Neuronal stem cell (in vitro differentiated cells): ENCODE data around the gene CAMTA1.

Experiments
- DNase-seq: peaks from one replicate; pipeline ENCODE4 v3.0.0-alpha.2; 2013; ENCODE audit warnings: low spot score
- H2AFZ ChIP-seq: one replicate; pipeline ENCODE4 v1.6.1; 2013; ENCODE audit warnings: mild to moderate bottlenecking, low read length, inconsistent platforms
- H2AK5ac ChIP-seq: 2 replicates; pipeline ENCODE4 v1.6.1; 2013; ENCODE audit warnings: low read depth, mild to moderate bottlenecking, inconsistent platforms, low read length, moderate library complexity, mixed read lengths
- H2BK120ac ChIP-seq: 2 replicates; pipeline ENCODE4 v1.6.1; 2013; ENCODE audit warnings: low read depth, mild to moderate bottlenecking, inconsistent platforms, low read length, moderate library complexity, mixed read lengths
- H2BK12ac ChIP-seq: one replicate; pipeline ENCODE4 v1.6.1; 2013; ENCODE audit warnings: low read length, inconsistent platforms
- H2BK15ac ChIP-seq: 2 replicates; pipeline ENCODE4 v1.6.1; 2013; ENCODE audit warnings: mild to moderate bottlenecking, low read length, inconsistent platforms, mixed read lengths
- H2BK5ac ChIP-seq: one replicate; pipeline ENCODE4 v1.6.1; 2013; ENCODE audit warnings: inconsistent platforms, mild to moderate bottlenecking, low read length, moderate library complexity
- H3K14ac ChIP-seq: one replicate; pipeline ENCODE4 v1.6.1; 2013; ENCODE audit warnings: low read length, inconsistent platforms
- H3K18ac ChIP-seq: 2 replicates; pipeline ENCODE4 v1.6.1; 2013; ENCODE audit warnings: low read length, inconsistent platforms
- H3K23ac ChIP-seq: 2 replicates; pipeline ENCODE4 v1.6.1; 2013; ENCODE audit warnings: low read depth, mild to moderate bottlenecking, mixed read lengths, low read length, inconsistent platforms; ENCODE audit not compliant: poor library complexity
- H3K27ac ChIP-seq: replicated peaks from 3 replicates; pipeline ENCODE4 v1.5.1; 2013; ENCODE audit warnings: low read length, inconsistent platforms
- H3K27me3 ChIP-seq, 3 experiments: 2 replicates each; pipeline ENCODE4 v1.6.1; 2013; ENCODE audit warnings: low read length in 3 of 3, mild to moderate bottlenecking in 2 of 3, inconsistent platforms in 1 of 3, low read depth in 1 of 3, mixed read lengths in 1 of 3, moderate library complexity in 1 of 3; ENCODE audit not compliant: control insufficient read depth in 3 of 3, insufficient read depth in 3 of 3
- H3K36me3 ChIP-seq, 2 donors: replicated peaks in 1 of 2; 2 replicates each; pipeline ENCODE4 v1.6.1; 2013; ENCODE audit warnings: low read length in 2 of 2; ENCODE audit not compliant: control insufficient read depth in 2 of 2, insufficient read depth in 2 of 2
- H3K4ac ChIP-seq: 2 replicates; pipeline ENCODE4 v1.6.1; 2013; ENCODE audit warnings: inconsistent platforms, mild to moderate bottlenecking, low read length, moderate library complexity
- H3K4me1 ChIP-seq, 2 donors: 1 replicate in 1 of 2; 2 replicates in 1 of 2; pipeline ENCODE4 v1.6.1; 2013; ENCODE audit warnings: low read length in 2 of 2, low read depth in 1 of 2; ENCODE audit not compliant: control insufficient read depth in 2 of 2, insufficient read depth in 1 of 2
- H3K4me2 ChIP-seq: one replicate; pipeline ENCODE4 v1.6.1; 2013; ENCODE audit warnings: mild to moderate bottlenecking, low read length, inconsistent platforms; ENCODE audit not compliant: insufficient read depth, poor library complexity, severe bottlenecking
- H3K4me3 ChIP-seq, 2 donors: 2 replicates each; pipeline ENCODE4 v1.5.1; 2013; ENCODE audit warnings: low read length in 2 of 2, mild to moderate bottlenecking in 2 of 2, inconsistent platforms in 1 of 2, moderate library complexity in 1 of 2
- H3K79me1 ChIP-seq: one replicate; pipeline ENCODE4 v1.6.1; 2013; ENCODE audit warnings: low read depth, mild to moderate bottlenecking, inconsistent platforms, low read length, moderate library complexity
- H3K9ac ChIP-seq: one replicate; pipeline ENCODE4 v1.6.1; 2013; ENCODE audit warnings: mild to moderate bottlenecking, low read depth, low read length, inconsistent platforms; ENCODE audit not compliant: poor library complexity
- H3K9me3 ChIP-seq, 2 donors: replicated peaks in 1 of 2; 2 replicates each; pipeline versions ENCODE3 to v1.6.1; 2013; ENCODE audit warnings: low read length in 2 of 2, mild to moderate bottlenecking in 2 of 2, inconsistent platforms in 1 of 2, low read depth in 1 of 2, mixed read lengths in 1 of 2, moderate library complexity in 1 of 2; ENCODE audit not compliant: control insufficient read depth in 2 of 2, insufficient read depth in 1 of 2
- H4K8ac ChIP-seq: one replicate; pipeline ENCODE4 v1.6.1; 2013; ENCODE audit warnings: low read depth, mild to moderate bottlenecking, inconsistent platforms, low read length, moderate library complexity
- H4K91ac ChIP-seq: one replicate; pipeline ENCODE4 v1.6.1; 2013; ENCODE audit warnings: low read length, low read depth, mild to moderate bottlenecking, inconsistent platforms; ENCODE audit not compliant: poor library complexity
- WGBS, 2 donors: extraction: QIAGEN DNeasy Blood & Tissue Kit; methylation state at CpG; one replicate each; pipeline ENCODE4 v1.1.7; 2013; ENCODE audit warnings: missing lambda C conversion rate in 2 of 2, mixed read lengths in 1 of 2; ENCODE audit not compliant: insufficient read length in 2 of 2, insufficient replicate concordance in 1 of 2; ENCODE audit errors: extremely low coverage in 2 of 2; 5-methylcytosine and 5-hydroxymethylcytosine counted together

Gene CAMTA1

GRCh38 chr1:7043191-7043549, 257.9 kb downstream of the CAMTA1 start:
- Histone ChIP-seq H3K4ac (no peak overlapping the region), H3K27me3 (peaks cover 0 to 26% (median 0%) of the 10 kb centered on the region in 3 experiments), H2BK15ac (no peak overlapping the region), H3K18ac (no peak overlapping the region), H2BK5ac (no peak overlapping the region), H2AFZ (no peak overlapping the region), H2AK5ac (no peak overlapping the region), H3K4me1 (no peaks in the 10 kb centered on the region), H3K23ac (no peak overlapping the region), H3K9ac (no peak overlapping the region), H2BK120ac (no peak overlapping the region), H3K36me3 (no peaks in the 10 kb centered on the region), H3K79me1 (no peaks in the 10 kb centered on the region), H3K9me3 (no peaks in the 10 kb centered on the region), H3K4me3 (no peak overlapping the region), H3K4me2 (no peak overlapping the region), H4K91ac (no peak overlapping the region), H2BK12ac (no peak overlapping the region), H3K14ac (no peak overlapping the region), H4K8ac (no peak overlapping the region), H3K27ac (no peak overlapping the region)
- no peak for DNase-seq
- no CpG with 5 or more reads among the region's 6 CpGs for WGBS, 2 donors

GRCh38 chr1:7043719-7044535, 258.7 kb downstream of the CAMTA1 start:
- Histone ChIP-seq H3K9ac (peak overlapping the region; percentile 25), H4K8ac (no peak overlapping the region), H3K23ac (peak overlapping the region; percentile 45), H3K18ac (no peak overlapping the region), H3K4me3 (no peak overlapping the region), H3K4me1 (no peaks in the 10 kb centered on the region), H2BK120ac (no peak overlapping the region), H3K27me3 (peaks cover 0 to 26% (median 0%) of the 10 kb centered on the region in 3 experiments), H3K79me1 (no peaks in the 10 kb centered on the region), H3K4ac (no peak overlapping the region), H2AK5ac (no peak overlapping the region), H2BK12ac (no peak overlapping the region), H3K4me2 (no peak overlapping the region), H4K91ac (no peak overlapping the region), H2AFZ (no peak overlapping the region), H3K14ac (peak overlapping the region; percentile 43), H2BK5ac (no peak overlapping the region), H3K36me3 (no peaks in the 10 kb centered on the region), H3K9me3 (no peaks in the 10 kb centered on the region), H3K27ac (no peak overlapping the region), H2BK15ac (no peak overlapping the region)
- DNase-seq, result no peak
- WGBS, 2 donors, result no CpG with 5 or more reads among the region's 26 CpGs

GRCh38 chr1:7045897-7046296, 260.6 kb downstream of the CAMTA1 start:
- Histone ChIP-seq H2BK12ac (no peak overlapping the region), H2BK5ac (no peak overlapping the region), H3K36me3 (no peaks in the 10 kb centered on the region), H4K91ac (no peak overlapping the region), H3K4me3 (no peak overlapping the region), H2AK5ac (no peak overlapping the region), H3K79me1 (no peaks in the 10 kb centered on the region), H3K9me3 (no peaks in the 10 kb centered on the region), H2BK120ac (no peak overlapping the region), H3K4me2 (no peak overlapping the region), H3K9ac (no peak overlapping the region), H4K8ac (no peak overlapping the region), H3K27ac (no peak overlapping the region), H3K23ac (no peak overlapping the region), H2AFZ (no peak overlapping the region), H3K14ac (no peak overlapping the region), H3K18ac (no peak overlapping the region), H2BK15ac (no peak overlapping the region), H3K27me3 (peaks cover 0 to 26% (median 0%) of the 10 kb centered on the region in 3 experiments), H3K4ac (no peak overlapping the region), H3K4me1 (no peaks in the 10 kb centered on the region)
- WGBS, 2 donors, result no CpG with 5 or more reads among the region's 1 CpG
- no peak for DNase-seq

GRCh38 chr1:7046314-7046713, 261.1 kb downstream of the CAMTA1 start:
- Histone ChIP-seq H2BK120ac (no peak overlapping the region), H3K4me1 (no peaks in the 10 kb centered on the region), H3K36me3 (no peaks in the 10 kb centered on the region), H3K4me3 (no peak overlapping the region), H2AK5ac (no peak overlapping the region), H4K91ac (no peak overlapping the region), H3K9me3 (no peaks in the 10 kb centered on the region), H2BK12ac (no peak overlapping the region), H3K4me2 (no peak overlapping the region), H3K4ac (no peak overlapping the region), H3K18ac (no peak overlapping the region), H4K8ac (no peak overlapping the region), H3K27ac (no peak overlapping the region), H2BK15ac (no peak overlapping the region), H3K14ac (no peak overlapping the region), H3K79me1 (no peaks in the 10 kb centered on the region), H3K23ac (no peak overlapping the region), H2AFZ (no peak overlapping the region), H2BK5ac (no peak overlapping the region), H3K27me3 (peaks cover 0 to 26% (median 0%) of the 10 kb centered on the region in 3 experiments), H3K9ac (no peak overlapping the region)
- no CpG with 5 or more reads among the region's 4 CpGs for WGBS, 2 donors
- peak; percentile 37 for DNase-seq
